HuH-7 (cell line): ENCODE results near the gene IER2.
A peak's percentile ranks its signal among the peaks of the same experiment; 100 is the strongest.

ENCODE experiments used
- DNase-seq: peaks from one replicate; pipeline ENCODE4 v3.0.0; 2011; ENCODE audit warnings: low spot score

The IER2 gene

GRCh38 chr19:13150187-13150930, at the start of gene IER2, which contains the start of gene STX10:
Gene IER2, plus strand, starts transcription at chr19:13150411. Its CDS starts 2,776 bp downstream, at chr19:13153187.
Gene STX10, minus strand, starts transcription at chr19:13150375. Its CDS starts 202 bp downstream, at chr19:13150173.
- peak; percentile 84 for DNase-seq

GRCh38 chr19:13100841-13101589, 49.2 kb upstream of the IER2 start:
- no peak for DNase-seq

- DNase-seq, result no peak
These were observed 48.4 kb upstream of the IER2 start for GRCh38 chr19:13101590-13102415.

GRCh38 chr19:13102416-13102665, 47.9 kb upstream of the IER2 start:
- no peak for DNase-seq

GRCh38 chr19:13102666-13103580, 47.3 kb upstream of the IER2 start, which contains the start of gene LYL1:
Gene LYL1, minus strand, starts transcription at chr19:13102858. Its CDS starts 1,687 bp downstream, at chr19:13101171.
- peak; percentile 95 for DNase-seq

- no peak for DNase-seq
These were observed 46.4 kb upstream of the IER2 start for GRCh38 chr19:13103581-13104359.

GRCh38 chr19:13104360-13104847, 45.8 kb upstream of the IER2 start:
- DNase-seq, result peak; percentile 66

- DNase-seq, result no peak
These were observed 45.1 kb upstream of the IER2 start for GRCh38 chr19:13104848-13105711.

- no peak for DNase-seq
These were observed 40.7 kb upstream of the IER2 start for GRCh38 chr19:13109361-13110098.

- DNase-seq, result no peak
These were observed 40.1 kb upstream of the IER2 start for GRCh38 chr19:13110099-13110610.

GRCh38 chr19:13112555-13112954, 37.7 kb upstream of the IER2 start:
- DNase-seq, result no peak

- DNase-seq, result no peak
These were observed 34.3 kb upstream of the IER2 start for GRCh38 chr19:13115936-13116281.

- DNase-seq, result peak; percentile 98
These were observed 33.7 kb upstream of the IER2 start, which contains the start of gene TRMT1 for GRCh38 chr19:13116282-13117175. Gene TRMT1, minus strand, starts transcription at chr19:13116740. Its CDS starts 341 bp downstream, at chr19:13116399.

GRCh38 chr19:13117176-13117771, 32.9 kb upstream of the IER2 start:
- no peak for DNase-seq

- peak; percentile 91 for DNase-seq
These were observed 32.3 kb upstream of the IER2 start, which contains the start of gene NACC1 for GRCh38 chr19:13117772-13118423. Gene NACC1, plus strand, starts transcription at chr19:13118264. Its CDS starts 16,944 bp downstream, at chr19:13135208.

- DNase-seq, result peak; percentile 68
These were observed 31.6 kb upstream of the IER2 start for GRCh38 chr19:13118424-13119193.
